ENCODE results near the gene KCNE2. TPM values are rescaled to one million over a fixed set of nuclear protein-coding genes. Genes with fewer than 3 reads are reported as not detected.

Gene KCNE2
- polyA plus RNA-seq, 1 donor (not counting 4 experiments of a cell fraction or from before 2014, with no cell fraction given) = not detected

- dilution Hi-C loops (cut with MboI; ENCODE audit: extremely low pct_ligation_motif_present, low sequenced_read_pairs) = no loop called here
- no peaks in the 10 kb centered on the region for H4K20me1 ChIP-seq (ENCODE audit: control insufficient read depth, extremely low read depth, insufficient read depth, low read length)
- no peaks in the 10 kb centered on the region for H3K9me1 ChIP-seq (ENCODE audit: control insufficient read depth, extremely low read depth, insufficient read depth, low read length)
- H3K79me2 ChIP-seq (ENCODE audit: control insufficient read depth, insufficient read depth, low read length) = no peaks in the 10 kb centered on the region
- H3K4me1 ChIP-seq (ENCODE audit: control insufficient read depth, extremely low read depth, insufficient read depth, low read length) = peaks cover 3% of the 10 kb centered on the region
- no peak overlapping the region for H3K9ac ChIP-seq (ENCODE audit: control insufficient read depth, extremely low read depth, insufficient read depth, low read length)
- no peak overlapping the region for H3K4me3 ChIP-seq (ENCODE audit: control insufficient read depth in 2 of 3, extremely low read depth in 1 of 3, insufficient read depth in 2 of 3, low read depth in 1 of 3, low read length in 3 of 3)
- TF ChIP-seq CTCF (optimal IDR thresholded peaks at IDR 0.05 in 1 of 3, IDR thresholded peaks at IDR 0.05 in 1 of 3, conservative IDR thresholded peaks at IDR 0.05 in 1 of 3; ENCODE audit: extremely low read depth in 1 of 3, insufficient read depth in 2 of 3, low read length in 3 of 3) = no peak
- no peak for TF ChIP-seq EZH2 (IDR thresholded peaks at IDR 0.05; ENCODE audit: low read length)
- no peak for FAIRE-seq
- no peak for DNase-seq (ENCODE audit: low read depth, low spot score)
- no peak overlapping the region for H2AFZ ChIP-seq (ENCODE audit: control insufficient read depth, low read length)
- H3K9me3 ChIP-seq (ENCODE audit: control insufficient read depth, low read depth, low read length) = no peaks in the 10 kb centered on the region
- H3K36me3 ChIP-seq (ENCODE audit: control insufficient read depth in 2 of 2, extremely low read depth in 1 of 2, insufficient read depth in 2 of 2, low read length in 2 of 2) = no peaks in the 10 kb centered on the region
- H3K4me2 ChIP-seq (ENCODE audit: control insufficient read depth, extremely low read depth, insufficient read depth, low read depth, low read length) = no peak overlapping the region
- H3K27ac ChIP-seq (ENCODE audit: control insufficient read depth, insufficient read depth, low read length) = no peak overlapping the region
- H3K27me3 ChIP-seq (ENCODE audit: control insufficient read depth, extremely low read depth, insufficient read depth, low read length) = peaks cover 11% of the 10 kb centered on the region
Measured at GRCh38 chr21:34336245-34336644, 27.6 kb upstream of the KCNE2 start.

GRCh38 chr21:34336756-34337391 is 26.9 kb upstream of the KCNE2 start:
- Histone ChIP-seq H3K4me2 (ENCODE audit: control insufficient read depth, extremely low read depth, insufficient read depth, low read depth, low read length) (no peak overlapping the region), H3K4me3 (ENCODE audit: control insufficient read depth in 2 of 3, extremely low read depth in 1 of 3, insufficient read depth in 2 of 3, low read depth in 1 of 3, low read length in 3 of 3) (no peak overlapping the region)
- no peak for FAIRE-seq

More at GRCh38 chr21:34336756-34337391, 26.9 kb upstream of the KCNE2 start:
- Histone ChIP-seq H2AFZ (ENCODE audit: control insufficient read depth, low read length) (no peak overlapping the region), H3K9me1 (ENCODE audit: control insufficient read depth, extremely low read depth, insufficient read depth, low read length) (no peaks in the 10 kb centered on the region), H3K4me1 (ENCODE audit: control insufficient read depth, extremely low read depth, insufficient read depth, low read length) (peaks cover 3% of the 10 kb centered on the region), H3K9ac (ENCODE audit: control insufficient read depth, extremely low read depth, insufficient read depth, low read length) (no peak overlapping the region), H4K20me1 (ENCODE audit: control insufficient read depth, extremely low read depth, insufficient read depth, low read length) (no peaks in the 10 kb centered on the region), H3K79me2 (ENCODE audit: control insufficient read depth, insufficient read depth, low read length) (no peaks in the 10 kb centered on the region), H3K27me3 (ENCODE audit: control insufficient read depth, extremely low read depth, insufficient read depth, low read length) (peaks cover 11% of the 10 kb centered on the region), H3K9me3 (ENCODE audit: control insufficient read depth, low read depth, low read length) (no peaks in the 10 kb centered on the region), H3K27ac (ENCODE audit: control insufficient read depth, insufficient read depth, low read length) (no peak overlapping the region), H3K36me3 (ENCODE audit: control insufficient read depth in 2 of 2, extremely low read depth in 1 of 2, insufficient read depth in 2 of 2, low read length in 2 of 2) (no peaks in the 10 kb centered on the region)
- TF ChIP-seq CTCF (optimal IDR thresholded peaks at IDR 0.05 in 1 of 3, IDR thresholded peaks at IDR 0.05 in 1 of 3, conservative IDR thresholded peaks at IDR 0.05 in 1 of 3; ENCODE audit: extremely low read depth in 1 of 3, insufficient read depth in 2 of 3, low read length in 3 of 3) (no peak), EZH2 (IDR thresholded peaks at IDR 0.05; ENCODE audit: low read length) (no peak)
- dilution Hi-C loops (cut with MboI; ENCODE audit: extremely low pct_ligation_motif_present, low sequenced_read_pairs) = no loop called here
- DNase-seq (ENCODE audit: low read depth, low spot score) = no peak

Data from keratinocyte (primary cell).